ENCODE data around the gene CHCHD6.

Gene CHCHD6

DNA sequence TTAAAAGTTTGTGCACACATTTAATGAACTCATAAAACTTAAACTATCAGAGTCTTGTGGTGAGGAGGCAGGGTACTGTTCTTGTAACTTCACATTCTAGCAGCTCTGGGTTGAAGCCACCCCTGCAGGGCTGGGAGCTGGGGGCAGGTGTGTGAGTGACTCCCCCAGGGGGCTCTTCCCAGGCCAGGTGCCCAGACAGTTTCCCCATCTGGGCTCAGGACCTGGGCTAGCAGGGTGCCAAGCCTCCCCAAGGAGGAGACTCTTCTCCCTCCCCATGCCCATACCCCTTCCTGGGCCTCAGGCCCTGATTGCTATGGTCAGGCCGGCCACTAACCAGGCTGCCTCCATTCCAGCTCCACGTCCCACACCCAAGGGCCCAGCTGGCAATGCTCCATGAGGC, 22.0 kb upstream of the CHCHD6 start:
- Histone ChIP-seq H3K4me3 (ENCODE audit: insufficient read depth, low read depth, low read length) (no peak overlapping the region), H3K36me3 (ENCODE audit: control insufficient read depth, insufficient read depth, low read length) (no peaks in the 10 kb centered on the region), H3K27me3 (ENCODE audit: control insufficient read depth, insufficient read depth, low read length, poor library complexity, severe bottlenecking) (peaks cover 32% of the 10 kb centered on the region), H3K4me1 (ENCODE audit: control insufficient read depth, insufficient read depth, low read length) (peaks cover 6% of the 10 kb centered on the region), H3K27ac (ENCODE audit: insufficient read depth, low read depth, low read length, poor library complexity, severe bottlenecking) (no peak overlapping the region), H3K9me3 (ENCODE audit: control insufficient read depth, low read length) (no peaks in the 10 kb centered on the region)
- WGBS, 2 experiments, result 90 to 97% methylated on average over 2 of the region's 2 CpGs

DNA sequence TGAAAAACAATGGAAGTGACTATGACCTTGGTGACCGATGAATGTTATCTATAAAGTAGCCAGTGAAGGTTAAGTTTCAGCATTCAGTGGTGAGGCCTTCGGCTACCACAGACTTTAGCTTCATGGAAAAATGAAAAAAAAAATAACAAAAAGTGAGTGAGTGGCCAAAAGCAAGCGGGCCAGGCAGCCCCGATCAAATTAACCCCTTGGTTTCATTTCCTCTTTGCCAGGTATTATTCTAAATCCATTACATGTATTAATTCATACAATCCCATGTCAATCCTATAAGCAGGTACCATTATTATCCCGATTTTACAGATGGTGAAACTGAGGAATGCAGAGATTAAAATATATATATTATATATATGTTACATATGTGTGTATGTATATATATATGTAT, 21.0 kb upstream of the CHCHD6 start:
- Histone ChIP-seq H3K4me3 (ENCODE audit: insufficient read depth, low read depth, low read length) (no peak overlapping the region), H3K36me3 (ENCODE audit: control insufficient read depth, insufficient read depth, low read length) (no peaks in the 10 kb centered on the region), H3K4me1 (ENCODE audit: control insufficient read depth, insufficient read depth, low read length) (peaks cover 6% of the 10 kb centered on the region), H3K27me3 (ENCODE audit: control insufficient read depth, insufficient read depth, low read length, poor library complexity, severe bottlenecking) (peaks cover 27% of the 10 kb centered on the region), H3K9me3 (ENCODE audit: control insufficient read depth, low read length) (no peaks in the 10 kb centered on the region), H3K27ac (ENCODE audit: insufficient read depth, low read depth, low read length, poor library complexity, severe bottlenecking) (no peak overlapping the region)
- WGBS, 2 experiments, result 94 to 99% methylated on average over 4 of the region's 5 CpGs

DNA sequence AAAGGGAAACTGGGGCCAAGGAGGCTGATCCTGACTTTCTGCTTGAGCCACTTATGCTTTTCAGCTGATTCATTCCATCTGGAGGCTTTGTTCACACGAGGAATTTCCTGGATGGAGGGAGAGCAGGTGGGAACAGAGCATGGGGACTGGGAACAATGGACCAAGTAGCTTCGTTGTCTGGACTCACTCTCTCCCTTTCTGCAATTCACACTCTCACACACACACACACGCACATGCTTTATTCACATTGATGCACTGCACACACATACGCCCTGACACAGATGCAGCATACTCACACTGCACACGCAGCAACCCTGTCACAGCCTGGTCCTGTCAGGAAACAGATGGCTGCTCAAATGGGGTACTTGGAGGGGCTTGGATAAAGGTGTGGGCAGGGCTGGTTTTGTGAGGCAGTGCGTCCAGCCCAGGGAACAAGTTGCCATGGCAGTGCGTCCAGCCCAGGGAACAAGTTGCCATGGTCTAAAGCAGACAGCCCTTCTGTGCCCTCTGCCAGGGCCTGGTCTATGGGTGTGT, 19.8 kb upstream of the CHCHD6 start:
- WGBS, 2 experiments, result 76 to 84% methylated on average over 7 of the region's 7 CpGs

DNA sequence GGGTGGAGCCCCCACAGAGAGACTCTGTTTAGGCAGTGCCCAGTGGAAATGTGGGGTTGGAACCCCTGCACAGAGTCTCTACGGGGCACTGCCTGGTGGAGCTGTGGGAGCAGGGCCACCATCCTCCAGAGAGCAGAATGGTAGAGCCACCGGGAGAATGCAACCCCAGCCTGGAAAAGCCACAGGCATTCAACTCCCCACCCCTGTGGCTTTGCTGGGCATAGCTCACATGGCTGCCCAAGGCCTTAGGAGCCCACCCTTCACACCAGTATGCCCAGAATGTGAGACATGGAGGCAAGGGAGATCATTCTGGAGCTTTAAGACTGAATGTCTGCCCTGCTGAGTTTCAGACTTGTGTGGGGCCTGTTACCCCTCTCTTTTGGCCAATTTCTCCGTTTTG, 19.0 kb upstream of the CHCHD6 start:
- no peaks in the 10 kb centered on the region for H3K4me1 ChIP-seq (ENCODE audit: control insufficient read depth, insufficient read depth, low read length)
- H3K27me3 ChIP-seq (ENCODE audit: control insufficient read depth, insufficient read depth, low read length, poor library complexity, severe bottlenecking), result peaks cover 8% of the 10 kb centered on the region
- no peak overlapping the region for H3K27ac ChIP-seq (ENCODE audit: insufficient read depth, low read depth, low read length, poor library complexity, severe bottlenecking)
- no peaks in the 10 kb centered on the region for H3K36me3 ChIP-seq (ENCODE audit: control insufficient read depth, insufficient read depth, low read length)
- WGBS, 2 experiments, result 87 to 93% methylated on average over 3 of the region's 3 CpGs
- no peak overlapping the region for H3K4me3 ChIP-seq (ENCODE audit: insufficient read depth, low read depth, low read length)
- H3K9me3 ChIP-seq (ENCODE audit: control insufficient read depth, low read length), result no peaks in the 10 kb centered on the region

More for the DNA sequence above, 19.8 kb upstream of the CHCHD6 start:
- Histone ChIP-seq H3K27ac (ENCODE audit: insufficient read depth, low read depth, low read length, poor library complexity, severe bottlenecking) (no peak overlapping the region), H3K9me3 (ENCODE audit: control insufficient read depth, low read length) (no peaks in the 10 kb centered on the region), H3K4me1 (ENCODE audit: control insufficient read depth, insufficient read depth, low read length) (peaks cover 6% of the 10 kb centered on the region), H3K27me3 (ENCODE audit: control insufficient read depth, insufficient read depth, low read length, poor library complexity, severe bottlenecking) (peaks cover 15% of the 10 kb centered on the region), H3K4me3 (ENCODE audit: insufficient read depth, low read depth, low read length) (no peak overlapping the region), H3K36me3 (ENCODE audit: control insufficient read depth, insufficient read depth, low read length) (no peaks in the 10 kb centered on the region)

DNA sequence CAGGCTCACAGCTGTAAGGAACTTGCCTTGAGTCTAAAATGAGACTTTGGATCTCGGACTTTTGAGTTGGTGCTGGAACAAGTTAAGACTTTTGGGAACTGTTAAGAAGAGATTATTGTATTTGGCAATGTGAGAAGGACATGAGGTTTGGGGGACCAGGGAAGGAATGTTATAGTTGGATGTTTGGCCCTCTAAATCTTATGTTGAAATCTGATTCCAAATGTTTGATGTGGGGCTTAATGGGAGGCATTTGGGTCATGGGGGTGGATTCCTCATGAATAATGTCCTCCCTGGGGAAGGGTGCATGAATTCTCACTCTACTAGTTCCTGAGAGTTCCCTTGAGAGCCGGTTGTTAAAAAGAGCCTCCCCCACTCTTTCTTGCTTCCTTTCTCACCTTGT, 18.5 kb upstream of the CHCHD6 start:
- Histone ChIP-seq H3K4me1 (ENCODE audit: control insufficient read depth, insufficient read depth, low read length) (no peaks in the 10 kb centered on the region), H3K9me3 (ENCODE audit: control insufficient read depth, low read length) (no peaks in the 10 kb centered on the region), H3K36me3 (ENCODE audit: control insufficient read depth, insufficient read depth, low read length) (no peaks in the 10 kb centered on the region), H3K27me3 (ENCODE audit: control insufficient read depth, insufficient read depth, low read length, poor library complexity, severe bottlenecking) (peaks cover 3% of the 10 kb centered on the region), H3K4me3 (ENCODE audit: insufficient read depth, low read depth, low read length) (no peak overlapping the region), H3K27ac (ENCODE audit: insufficient read depth, low read depth, low read length, poor library complexity, severe bottlenecking) (no peak overlapping the region)
- WGBS, 2 experiments, result 83 to 92% methylated on average over 2 of the region's 2 CpGs

DNA sequence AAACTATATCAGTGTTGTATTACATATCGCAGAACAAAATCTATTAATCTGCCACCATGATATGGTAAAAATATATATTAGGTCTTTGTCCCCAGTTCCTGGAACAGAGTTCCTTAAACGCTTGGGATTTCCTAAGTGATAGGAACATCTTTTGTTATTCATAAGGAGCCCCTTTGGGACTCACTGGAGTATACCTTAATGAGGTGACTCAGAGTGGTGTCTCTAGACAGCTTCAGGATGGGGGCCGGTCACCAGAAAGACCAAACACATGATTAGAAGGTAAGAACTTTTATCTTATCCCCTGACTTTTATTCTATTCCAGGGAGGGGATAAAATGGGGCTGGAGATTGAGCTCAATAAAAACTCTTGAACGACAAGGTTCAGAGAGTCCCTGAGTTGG, 12.3 kb upstream of the CHCHD6 start:
- Histone ChIP-seq H3K27me3 (ENCODE audit: control insufficient read depth, insufficient read depth, low read length, poor library complexity, severe bottlenecking) (no peaks in the 10 kb centered on the region), H3K4me1 (ENCODE audit: control insufficient read depth, insufficient read depth, low read length) (peaks cover 3% of the 10 kb centered on the region), H3K9me3 (ENCODE audit: control insufficient read depth, low read length) (no peaks in the 10 kb centered on the region), H3K36me3 (ENCODE audit: control insufficient read depth, insufficient read depth, low read length) (no peaks in the 10 kb centered on the region), H3K4me3 (ENCODE audit: insufficient read depth, low read depth, low read length) (no peak overlapping the region), H3K27ac (ENCODE audit: insufficient read depth, low read depth, low read length, poor library complexity, severe bottlenecking) (no peak overlapping the region)
- WGBS, 2 experiments, result 74 to 79% methylated on average over 3 to 4 of the region's 4 CpGs

DNA sequence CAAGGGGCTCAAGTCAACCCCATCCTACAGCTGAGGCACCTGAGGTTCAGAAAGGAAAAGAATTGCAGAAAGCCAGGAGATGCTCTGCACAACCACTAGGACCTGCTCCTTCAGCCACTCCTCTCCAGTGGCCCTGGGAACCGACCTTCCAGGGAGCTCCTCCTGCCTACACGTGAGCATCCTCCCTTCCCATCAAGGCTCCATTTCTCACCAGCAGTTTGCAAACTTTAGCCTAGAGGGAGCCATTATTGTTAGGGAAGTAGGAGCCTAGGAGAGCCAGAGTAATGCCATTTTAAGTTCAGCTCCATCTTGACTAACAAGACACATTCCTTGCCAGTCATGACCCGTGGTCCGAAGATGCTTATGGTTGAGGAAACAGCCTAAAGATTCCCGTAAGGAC, 11.2 kb upstream of the CHCHD6 start:
- H3K4me1 ChIP-seq (ENCODE audit: control insufficient read depth, insufficient read depth, low read length), result peaks cover 3% of the 10 kb centered on the region
- H3K4me3 ChIP-seq (ENCODE audit: insufficient read depth, low read depth, low read length), result no peak overlapping the region
- H3K27me3 ChIP-seq (ENCODE audit: control insufficient read depth, insufficient read depth, low read length, poor library complexity, severe bottlenecking), result no peaks in the 10 kb centered on the region
- WGBS, 2 experiments, result 70 to 81% methylated on average over 5 of the region's 5 CpGs
- no peak overlapping the region for H3K27ac ChIP-seq (ENCODE audit: insufficient read depth, low read depth, low read length, poor library complexity, severe bottlenecking)
- H3K36me3 ChIP-seq (ENCODE audit: control insufficient read depth, insufficient read depth, low read length), result no peaks in the 10 kb centered on the region
- H3K9me3 ChIP-seq (ENCODE audit: control insufficient read depth, low read length), result no peaks in the 10 kb centered on the region

DNA sequence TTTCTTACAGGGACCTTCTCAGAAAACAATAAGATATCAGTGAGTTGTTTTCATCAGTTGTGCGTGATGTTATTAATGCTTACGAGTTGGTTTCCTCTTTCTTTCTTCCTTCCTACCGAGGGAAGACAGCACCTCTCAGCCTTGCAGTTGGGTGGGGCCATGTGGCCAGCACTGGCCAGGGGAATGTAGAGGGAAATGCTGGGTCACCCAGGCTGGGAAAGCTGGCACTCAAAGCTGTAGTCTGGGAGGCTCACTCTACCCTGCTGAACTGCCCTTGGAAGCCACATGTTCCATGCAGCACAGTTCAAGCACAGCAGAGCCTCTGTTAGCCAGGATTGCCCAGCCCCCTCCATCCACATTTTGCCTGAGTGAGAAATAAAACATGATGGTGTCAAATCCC, 10.1 kb upstream of the CHCHD6 start:
- peaks cover 3% of the 10 kb centered on the region for H3K4me1 ChIP-seq (ENCODE audit: control insufficient read depth, insufficient read depth, low read length)
- H3K36me3 ChIP-seq (ENCODE audit: control insufficient read depth, insufficient read depth, low read length), result no peaks in the 10 kb centered on the region
- no peaks in the 10 kb centered on the region for H3K9me3 ChIP-seq (ENCODE audit: control insufficient read depth, low read length)
- no peak overlapping the region for H3K4me3 ChIP-seq (ENCODE audit: insufficient read depth, low read depth, low read length)
- no peak overlapping the region for H3K27ac ChIP-seq (ENCODE audit: insufficient read depth, low read depth, low read length, poor library complexity, severe bottlenecking)
- H3K27me3 ChIP-seq (ENCODE audit: control insufficient read depth, insufficient read depth, low read length, poor library complexity, severe bottlenecking), result no peaks in the 10 kb centered on the region
- 71 to 81% methylated on average over 3 of the region's 3 CpGs for WGBS, 2 experiments

DNA sequence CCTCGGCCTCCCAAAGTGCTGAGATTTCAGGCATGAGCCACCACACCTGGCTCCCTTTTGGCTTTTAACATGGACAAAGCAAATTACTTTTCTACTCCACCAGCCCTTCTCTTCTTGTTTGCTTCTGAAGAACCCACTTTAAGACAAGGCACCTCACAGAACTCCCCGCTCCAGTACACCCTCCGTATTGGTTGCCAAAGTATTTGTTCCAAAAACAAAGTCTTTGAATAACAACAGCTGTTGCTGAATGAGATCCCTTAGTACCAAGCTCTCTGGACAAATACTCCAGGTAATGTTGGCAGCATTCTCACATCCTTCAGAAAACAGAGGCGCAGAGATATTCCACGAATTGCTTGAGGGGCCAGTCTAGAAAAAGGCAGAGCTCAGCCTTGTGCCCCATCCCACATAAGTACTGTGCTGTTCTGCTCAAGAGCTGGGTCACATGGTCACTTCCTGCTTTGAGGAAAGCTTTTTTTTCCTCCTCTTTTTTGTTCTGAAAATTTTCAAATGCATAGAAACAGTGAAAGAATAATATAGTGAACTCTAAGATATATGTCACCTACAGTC, 7.3 kb upstream of the CHCHD6 start:
- no peak overlapping the region for H3K27ac ChIP-seq (ENCODE audit: insufficient read depth, low read depth, low read length, poor library complexity, severe bottlenecking)
- no peaks in the 10 kb centered on the region for H3K36me3 ChIP-seq (ENCODE audit: control insufficient read depth, insufficient read depth, low read length)
- WGBS, 2 experiments, result 87 to 90% methylated on average over 5 of the region's 5 CpGs
- H3K4me1 ChIP-seq (ENCODE audit: control insufficient read depth, insufficient read depth, low read length), result peaks cover 3% of the 10 kb centered on the region
- H3K9me3 ChIP-seq (ENCODE audit: control insufficient read depth, low read length), result no peaks in the 10 kb centered on the region
- H3K27me3 ChIP-seq (ENCODE audit: control insufficient read depth, insufficient read depth, low read length, poor library complexity, severe bottlenecking), result no peaks in the 10 kb centered on the region
- no peak overlapping the region for H3K4me3 ChIP-seq (ENCODE audit: insufficient read depth, low read depth, low read length)

DNA sequence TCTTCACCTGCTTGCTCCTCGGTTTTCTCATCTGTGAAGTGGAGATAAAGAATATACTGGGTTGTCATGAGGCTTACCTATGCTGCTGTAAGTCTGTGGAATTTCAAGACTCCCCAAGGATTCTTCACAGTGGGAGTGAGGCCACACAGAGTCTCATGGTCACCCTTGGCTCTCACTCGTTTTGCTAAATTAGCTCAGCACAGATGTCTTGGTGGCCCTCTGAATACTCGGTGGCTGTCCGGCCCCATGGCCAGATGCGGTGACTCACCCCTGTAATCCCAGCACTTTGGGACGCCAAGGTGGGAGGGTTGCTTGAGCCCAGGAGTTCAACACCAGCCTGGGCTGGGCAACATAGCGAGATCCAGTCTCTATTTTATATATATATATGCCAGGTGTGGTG, 5.0 kb upstream of the CHCHD6 start:
- Histone ChIP-seq H3K4me3 (ENCODE audit: insufficient read depth, low read depth, low read length) (no peak overlapping the region), H3K27ac (ENCODE audit: insufficient read depth, low read depth, low read length, poor library complexity, severe bottlenecking) (no peak overlapping the region), H3K27me3 (ENCODE audit: control insufficient read depth, insufficient read depth, low read length, poor library complexity, severe bottlenecking) (peaks cover 20% of the 10 kb centered on the region), H3K4me1 (ENCODE audit: control insufficient read depth, insufficient read depth, low read length) (no peaks in the 10 kb centered on the region), H3K9me3 (ENCODE audit: control insufficient read depth, low read length) (no peaks in the 10 kb centered on the region), H3K36me3 (ENCODE audit: control insufficient read depth, insufficient read depth, low read length) (no peaks in the 10 kb centered on the region)
- WGBS, 2 experiments, result 88 to 91% methylated on average over 7 of the region's 7 CpGs

Measured in ectodermal cell (in vitro differentiated cells).